GM21529 (cell line): ENCODE results near the gene RDM1.

Experiments
- ATAC-seq: cut with Tn5 transposase; IDR thresholded peaks from one replicate; pipeline ENCODE4 v1.9.1; 2021; ENCODE audit not compliant: unreplicated experiment

The RDM1 gene

DNA sequence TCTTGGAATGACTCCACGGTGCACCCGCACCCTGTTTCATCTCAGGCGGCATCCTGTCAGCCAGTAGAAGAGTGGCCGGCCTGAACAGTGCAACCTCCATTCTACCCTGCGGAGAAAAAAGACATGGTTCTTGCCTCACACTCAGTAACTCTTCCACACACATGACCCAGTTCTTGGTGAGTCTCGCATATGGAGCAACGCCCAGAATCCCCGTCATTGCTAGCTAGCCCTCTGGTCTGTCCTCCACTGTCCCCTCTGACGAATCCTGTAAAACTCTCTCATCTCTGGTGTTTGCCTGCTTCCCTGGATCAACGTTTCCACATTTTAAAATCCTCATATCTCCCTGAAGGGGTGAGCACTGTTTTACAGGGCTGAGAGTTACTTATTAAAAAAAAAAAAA lies 4.2 kb upstream of the RDM1 start:
- ATAC-seq: no peak

DNA sequence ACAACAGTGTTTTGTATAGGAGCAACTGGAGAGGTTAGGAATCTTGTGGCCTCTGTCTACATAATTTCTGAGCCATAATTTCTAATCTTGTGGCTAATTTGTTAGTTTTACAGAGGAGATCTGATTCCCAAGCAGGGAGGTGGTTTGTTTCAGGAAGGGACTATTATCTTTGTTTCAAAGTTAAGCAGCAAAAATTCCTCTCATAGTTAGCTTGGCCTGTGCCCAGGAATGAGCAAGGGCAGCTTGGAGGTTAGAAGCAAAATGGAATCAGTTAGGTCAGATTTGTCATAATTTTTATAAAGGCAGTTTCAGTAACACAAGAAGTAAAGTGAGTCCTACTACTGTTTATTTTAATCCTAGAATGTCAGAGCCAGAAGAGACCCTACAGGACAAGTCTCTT lies 2.0 kb upstream of the RDM1 start:
- ATAC-seq: no peak

DNA sequence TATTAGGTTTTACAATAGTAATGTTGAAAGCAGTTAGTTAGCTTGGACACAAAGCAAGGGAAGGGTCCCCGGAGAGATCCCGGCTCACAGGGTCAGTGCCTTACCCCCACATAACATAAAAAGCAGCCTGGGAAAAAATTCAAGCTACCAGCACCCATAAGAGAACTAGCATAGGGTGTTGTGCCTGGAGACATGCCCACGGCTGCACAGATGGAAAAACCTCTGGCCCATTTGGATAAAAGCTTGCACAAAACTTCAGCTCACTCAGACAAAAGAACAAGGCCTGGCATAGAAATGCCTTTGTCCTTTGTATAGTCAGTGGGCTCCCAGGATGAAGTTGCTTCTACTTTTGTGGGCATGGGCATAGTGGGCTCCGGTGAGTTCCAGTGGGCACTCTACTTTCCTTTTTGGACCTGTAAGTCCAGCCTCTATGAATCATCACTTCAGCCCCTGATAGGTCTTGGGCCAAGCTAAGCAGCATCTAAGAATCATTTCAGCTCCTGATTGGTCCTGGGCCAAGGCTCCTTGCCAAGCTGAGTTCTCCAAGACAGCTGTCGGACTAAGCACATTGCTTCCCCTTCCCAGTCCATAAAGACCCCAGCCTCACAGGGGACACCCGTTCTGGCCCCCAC lies 1.3 kb upstream of the RDM1 start:
- no peak for ATAC-seq

DNA sequence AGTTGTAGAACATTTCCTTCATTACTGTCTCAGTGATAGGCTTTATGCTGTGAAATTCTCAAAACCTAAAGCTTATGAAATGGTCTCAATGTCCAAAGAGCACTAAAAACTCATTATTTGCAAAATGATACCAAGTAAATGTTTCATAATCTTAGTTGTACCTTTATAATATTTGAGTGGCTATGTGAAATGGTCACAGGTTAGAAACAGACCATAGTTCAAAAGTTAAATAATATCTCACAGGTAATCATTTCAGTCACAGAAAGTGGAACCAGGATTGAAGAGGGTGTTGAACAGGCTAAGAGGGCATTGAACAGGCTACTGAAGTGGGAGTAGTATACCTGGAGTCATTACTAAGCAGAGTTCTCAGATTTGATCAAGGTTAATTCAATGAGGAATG lies 2.9 kb downstream of the RDM1 start:
- no peak for ATAC-seq

DNA sequence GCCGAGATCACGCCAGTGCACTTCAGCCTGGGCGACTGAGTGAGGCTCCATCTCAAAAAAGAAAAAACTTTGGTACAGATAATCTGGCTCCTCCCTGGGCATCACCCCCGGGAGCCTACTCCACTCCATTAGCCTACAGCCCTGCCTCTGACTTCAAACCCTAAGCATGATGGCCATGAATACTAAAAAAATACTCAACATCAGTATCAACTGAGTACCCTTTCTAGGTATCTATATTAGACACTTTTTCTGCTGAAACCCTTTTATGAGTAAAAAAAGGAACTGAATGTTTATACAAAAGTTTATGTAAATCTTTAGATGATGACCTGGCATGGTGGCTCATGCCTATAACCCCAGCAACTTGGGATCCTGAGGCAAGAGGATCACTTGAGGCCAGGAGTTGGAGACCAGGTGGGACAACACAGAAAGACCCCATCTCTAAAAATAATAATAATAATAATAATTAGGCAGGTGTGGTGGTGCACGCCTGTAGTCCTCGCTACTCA lies 6.9 kb downstream of the RDM1 start:
- no peak for ATAC-seq

DNA sequence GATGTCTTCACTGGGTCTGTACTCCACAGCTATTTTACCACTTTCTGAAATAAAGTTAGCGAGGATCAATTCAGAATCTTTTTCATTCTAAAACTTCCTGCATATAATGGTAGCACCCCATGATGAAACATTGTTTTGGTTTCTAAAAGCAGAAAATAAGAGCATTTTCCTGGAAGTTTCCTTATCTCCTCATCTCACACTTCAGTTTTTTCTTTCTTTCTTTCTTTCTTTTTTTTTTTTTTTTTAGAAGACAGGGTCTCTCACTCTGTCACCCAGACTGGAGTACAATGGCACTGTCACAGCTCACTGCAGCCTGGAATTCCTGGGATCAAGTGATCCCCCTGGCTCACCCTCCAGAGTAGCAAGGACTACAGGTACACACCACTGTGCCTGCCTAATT lies 10.3 kb downstream of the RDM1 start:
- ATAC-seq: no peak

DNA sequence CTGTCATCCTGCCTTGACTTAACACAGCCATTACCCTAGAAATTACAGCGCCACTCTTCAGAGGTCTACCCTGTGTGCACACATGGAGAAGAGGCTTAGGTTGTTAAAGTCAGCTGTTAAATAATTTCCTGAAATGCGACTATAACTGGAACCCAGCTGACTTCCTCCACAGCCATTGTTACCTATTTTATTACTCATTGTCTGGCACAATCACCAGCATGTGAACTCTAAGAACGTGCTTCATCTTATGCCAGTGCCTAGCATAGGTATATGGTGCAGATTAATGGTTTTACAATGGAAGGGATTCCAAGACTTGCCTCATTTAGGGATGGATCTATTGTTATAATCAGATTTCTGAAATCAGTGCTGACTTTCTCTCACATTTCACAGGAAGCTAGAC lies 11.9 kb downstream of the RDM1 start:
- ATAC-seq: no peak

DNA sequence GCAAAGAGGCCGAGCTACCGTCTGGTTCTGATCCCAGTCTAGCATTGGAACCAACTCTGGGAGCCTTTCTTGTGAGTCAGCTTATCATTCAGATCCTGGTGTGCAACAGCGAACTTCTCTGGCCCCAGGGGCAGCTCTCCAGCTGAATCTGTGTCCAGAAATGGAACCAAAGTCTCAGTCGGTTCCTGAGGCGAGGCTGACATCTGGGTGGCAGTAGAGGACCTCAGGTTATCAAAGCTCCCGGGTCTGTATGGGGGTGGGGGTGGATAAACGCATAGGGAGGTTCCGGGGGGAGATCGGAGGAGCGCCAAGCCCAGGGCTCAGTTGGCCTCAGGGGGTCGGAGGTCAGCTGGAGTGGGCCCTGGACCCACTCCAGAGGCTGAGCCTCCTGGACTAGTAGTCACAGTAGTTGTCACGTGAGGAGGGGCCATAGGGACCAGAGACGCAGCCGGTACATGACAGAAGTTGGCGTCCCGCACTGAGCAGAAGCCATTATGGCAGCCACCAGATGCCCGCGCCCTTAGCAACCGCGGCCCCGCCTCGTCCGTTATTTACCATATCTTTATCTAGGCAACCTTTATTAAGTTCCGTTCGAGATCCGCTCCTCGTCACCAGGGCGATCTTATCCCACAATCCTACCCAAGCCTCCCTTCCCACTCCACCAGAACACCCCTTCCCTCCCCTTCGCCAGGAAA lies 12.9 kb downstream of the RDM1 start:
- no peak for ATAC-seq

DNA sequence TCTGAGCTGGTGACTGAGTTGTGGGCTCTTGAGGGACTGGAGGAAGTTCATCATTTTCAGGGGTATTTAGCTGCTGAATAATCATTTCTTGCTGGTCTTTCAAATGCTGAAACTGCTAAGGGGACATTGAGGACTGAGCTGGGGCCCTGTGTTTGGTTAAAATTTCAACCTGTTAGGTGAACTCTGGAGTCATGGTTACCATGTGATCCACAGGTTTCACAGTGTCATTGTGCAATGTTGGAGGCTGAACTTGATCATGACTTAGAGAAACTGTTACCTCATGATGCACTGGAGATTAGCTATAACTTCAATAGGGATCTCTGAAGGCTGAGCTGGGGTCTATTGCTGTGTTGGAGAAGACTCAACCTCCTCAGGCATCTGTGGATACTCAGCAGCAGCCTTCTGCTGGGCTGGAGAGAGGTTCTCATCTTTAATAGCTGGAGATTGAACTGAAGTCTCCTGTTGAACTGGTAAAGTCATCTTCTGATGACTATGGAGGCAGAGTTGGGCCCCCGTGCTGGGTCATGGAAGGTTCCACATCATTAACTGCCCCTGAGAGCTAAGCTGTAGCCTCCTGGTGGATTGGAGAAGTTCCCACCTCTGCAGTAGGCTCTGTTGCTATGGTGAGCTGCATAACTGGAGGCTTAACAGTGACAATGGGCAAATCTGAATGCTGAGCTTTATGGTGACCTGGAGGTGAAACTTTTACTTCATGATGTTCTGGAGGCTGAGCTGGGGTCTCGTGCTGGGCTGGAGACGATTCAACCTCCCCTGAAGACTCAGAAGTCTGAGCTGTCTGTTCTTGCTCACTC lies 15.2 kb downstream of the RDM1 start:
- no peak for ATAC-seq

DNA sequence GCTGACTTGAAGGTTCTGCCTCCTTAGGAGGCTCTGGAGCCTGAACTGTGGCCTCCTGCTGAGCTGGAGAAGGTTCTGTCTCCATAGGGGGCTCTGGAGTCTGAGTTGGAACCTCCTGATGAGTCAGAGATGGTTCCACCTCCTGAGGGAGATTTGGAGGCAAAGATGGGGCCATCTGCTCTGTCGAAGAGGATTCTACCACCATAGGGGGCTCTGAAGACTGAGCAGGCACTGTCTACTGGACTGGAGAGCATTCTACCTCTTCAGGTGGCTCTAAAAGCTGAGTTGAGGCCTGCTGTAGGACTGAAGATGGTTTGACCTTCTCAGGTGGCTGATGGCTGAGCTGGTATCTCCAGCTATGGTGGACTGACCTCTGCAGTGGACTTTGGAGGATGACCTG lies 16.2 kb downstream of the RDM1 start:
- ATAC-seq: no peak

DNA sequence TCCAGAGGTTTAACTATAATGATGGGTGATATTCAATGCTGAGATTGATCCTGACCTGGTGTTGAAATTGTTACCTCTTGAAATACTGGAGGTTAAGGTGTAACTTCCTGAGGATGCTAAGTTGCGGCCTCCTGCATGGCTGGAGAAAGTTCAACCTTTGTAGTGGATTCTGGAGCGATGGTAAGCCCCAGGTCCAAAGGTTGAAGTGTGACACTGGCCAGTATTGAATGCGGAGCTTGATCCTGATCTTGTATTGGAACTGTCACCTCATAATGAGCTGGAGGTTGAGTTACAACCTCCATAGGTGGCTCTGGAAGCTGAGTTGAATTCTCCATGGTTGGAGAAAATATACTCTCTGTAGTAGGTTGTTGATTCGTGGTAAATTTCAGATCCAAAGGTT lies 17.0 kb downstream of the RDM1 start:
- ATAC-seq: no peak

DNA sequence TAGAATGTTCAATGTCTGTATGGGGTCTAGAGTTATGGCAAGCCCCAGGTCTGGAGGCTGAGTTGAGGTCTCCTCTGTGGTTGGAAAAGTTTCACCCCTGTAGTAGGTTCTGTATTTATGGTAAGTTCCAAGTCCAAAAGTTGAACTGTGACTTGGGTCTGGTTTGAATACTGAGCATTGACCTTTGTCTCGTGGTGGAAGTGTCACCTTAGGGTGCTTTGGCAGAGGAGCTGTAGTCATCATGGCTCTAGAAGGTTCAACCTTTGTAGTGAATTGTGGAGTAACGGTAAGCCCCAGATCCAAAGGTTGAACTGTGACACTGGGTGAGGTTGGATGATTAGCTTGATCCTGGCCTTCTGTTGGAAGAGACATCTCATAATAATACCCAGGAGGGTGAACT lies 17.6 kb downstream of the RDM1 start:
- ATAC-seq: no peak

DNA sequence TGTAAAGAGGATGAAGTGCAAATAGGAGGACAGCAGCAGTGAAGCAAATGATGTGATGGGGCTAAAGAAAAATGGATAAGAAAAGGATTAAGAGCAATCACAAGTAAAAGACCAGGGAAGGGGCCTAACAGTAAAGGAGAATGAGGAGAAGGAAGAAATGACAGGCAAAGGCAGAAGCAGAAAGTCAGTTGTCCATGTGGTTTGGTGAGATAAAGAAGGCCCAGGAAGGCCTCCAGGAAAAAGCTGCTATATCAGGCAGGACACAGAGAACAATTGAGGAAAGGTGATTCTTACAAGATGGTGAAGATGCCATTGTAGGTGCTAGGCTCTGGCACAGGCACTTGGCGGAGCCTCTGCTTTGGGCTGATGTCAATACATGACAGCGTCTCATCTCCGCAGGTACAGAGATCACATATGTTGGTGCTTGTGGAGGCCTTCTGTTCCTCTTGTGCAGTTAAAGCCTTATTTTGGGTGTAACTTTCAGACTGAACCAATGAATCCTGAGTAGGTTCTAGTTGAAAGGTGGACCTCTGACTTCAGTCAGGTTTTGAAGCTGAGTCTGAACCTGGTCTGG lies 18.1 kb downstream of the RDM1 start:
- ATAC-seq: no peak

DNA sequence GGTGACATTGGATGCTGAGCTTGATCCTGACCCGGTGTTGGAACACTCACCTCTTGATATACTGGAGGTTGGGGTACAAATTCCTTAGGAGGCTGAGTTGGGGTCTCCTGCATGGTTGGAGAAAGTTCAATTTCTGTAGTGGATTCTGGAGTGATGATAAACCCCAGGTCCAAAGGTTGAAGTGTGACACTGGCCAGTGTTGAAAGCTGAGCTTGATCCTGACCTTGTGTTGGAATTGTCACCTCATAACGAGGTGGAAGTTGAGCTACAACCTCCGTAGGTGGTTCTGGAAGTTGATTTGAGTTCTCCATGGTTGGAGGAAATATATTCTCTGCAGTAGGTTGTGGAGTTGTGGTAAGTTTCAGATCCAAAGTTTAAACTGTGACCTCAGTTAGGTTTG lies 21.2 kb downstream of the RDM1 start:
- ATAC-seq: no peak

DNA sequence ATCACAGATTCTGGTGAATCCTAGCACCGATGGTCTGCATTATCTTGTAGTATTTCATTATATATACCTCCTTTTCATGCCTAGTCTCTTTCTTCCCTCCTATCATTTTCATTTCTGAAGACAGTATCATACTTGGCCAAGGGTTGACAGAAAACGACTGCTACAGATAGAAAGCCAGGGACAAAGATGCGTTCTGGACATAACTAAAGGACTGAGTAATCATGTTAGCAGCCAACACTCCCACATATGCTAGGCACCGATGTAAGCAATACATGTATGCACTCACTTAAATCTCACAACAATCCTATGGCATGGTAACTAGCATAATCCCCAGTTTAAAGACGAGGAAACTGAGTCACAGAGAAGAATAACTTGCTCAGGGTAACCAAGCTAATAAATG lies 22.9 kb downstream of the RDM1 start:
- no peak for ATAC-seq

DNA sequence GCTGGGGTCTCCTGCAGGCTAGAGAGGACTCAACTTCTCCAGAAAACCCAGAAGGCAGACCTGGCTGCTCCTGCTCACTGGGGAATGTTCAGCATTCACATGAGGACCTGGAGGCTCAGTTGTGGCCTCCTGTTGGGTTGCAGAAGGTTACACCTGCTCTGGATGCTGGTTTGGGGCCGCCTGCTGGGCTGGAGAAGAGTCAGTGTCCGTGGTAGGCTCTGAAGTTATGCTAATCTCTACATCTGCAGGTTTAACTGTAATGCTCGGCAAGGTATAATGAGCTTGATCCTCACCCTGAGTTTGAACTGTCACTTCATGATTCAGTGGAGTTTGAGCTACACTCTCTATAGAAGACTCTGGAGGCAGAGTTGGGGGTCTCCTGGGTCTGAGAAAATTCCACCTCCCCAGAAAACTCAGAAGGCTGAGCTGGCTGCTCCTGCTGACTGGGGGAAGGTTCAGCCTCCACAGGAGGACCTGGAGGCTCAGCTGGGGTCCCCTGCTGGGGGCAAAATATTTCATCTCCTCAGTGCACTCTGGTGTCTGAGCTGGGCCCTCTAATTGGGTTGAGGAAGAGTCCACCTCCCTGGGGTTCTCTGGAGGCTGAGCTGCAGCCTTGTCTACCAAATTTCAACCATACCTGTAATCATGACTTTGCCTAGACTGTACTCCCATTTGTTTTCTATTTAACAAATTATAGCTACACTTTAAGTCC lies 23.5 kb downstream of the RDM1 start:
- ATAC-seq: no peak

DNA sequence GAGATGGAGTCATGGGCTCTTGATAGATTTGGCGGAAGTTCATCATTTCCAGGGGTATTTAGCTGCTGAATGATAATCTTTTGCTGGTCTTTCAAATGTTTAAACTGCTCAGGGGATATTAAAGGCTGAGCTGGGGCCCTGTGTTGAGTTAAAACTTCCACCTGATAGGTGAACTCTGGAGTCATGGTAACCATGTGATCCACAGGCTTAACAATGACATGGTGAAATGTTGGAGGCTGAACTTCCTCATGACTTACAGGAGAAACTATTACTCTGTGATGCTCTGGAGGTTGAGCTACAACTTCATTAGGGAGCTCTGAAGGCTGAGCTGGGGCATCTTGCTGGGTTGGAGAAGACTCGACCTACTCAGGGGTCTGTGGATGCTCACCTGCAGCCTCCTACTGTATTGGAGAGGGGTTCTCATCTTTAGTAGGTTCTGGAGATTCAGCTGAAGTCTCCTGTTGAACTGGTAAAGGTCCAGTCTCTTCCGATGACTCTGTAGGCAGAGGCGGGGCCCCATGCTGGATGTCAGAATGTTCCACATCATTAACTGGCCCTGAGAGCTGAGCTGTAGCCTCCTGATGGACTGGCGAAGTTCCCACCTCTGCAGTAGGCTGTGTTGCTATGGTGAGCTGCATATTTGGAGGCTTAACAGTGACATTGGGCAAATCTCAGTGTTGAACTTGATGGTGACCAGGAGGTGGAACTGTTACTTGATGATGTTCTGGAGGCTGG lies 24.2 kb downstream of the RDM1 start:
- ATAC-seq: no peak

DNA sequence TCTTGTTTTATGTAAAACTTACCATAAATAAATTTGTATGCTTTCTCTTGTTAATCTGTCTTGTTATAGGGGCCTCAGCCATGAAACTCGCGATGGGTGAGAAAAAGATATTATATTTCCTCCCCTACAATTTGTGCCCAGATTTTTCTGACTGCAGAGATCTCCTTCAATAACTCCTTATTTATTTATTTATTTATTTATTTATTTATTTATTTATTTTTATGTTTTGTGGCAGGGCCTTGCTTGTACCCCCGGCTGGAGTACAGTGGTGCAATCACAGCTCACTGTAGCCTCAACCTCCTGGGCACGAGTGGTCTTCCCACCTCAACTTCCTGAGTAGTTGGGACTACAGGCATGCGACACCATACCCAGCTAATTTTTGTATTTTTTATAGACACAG lies 27.1 kb downstream of the RDM1 start:
- ATAC-seq: no peak

DNA sequence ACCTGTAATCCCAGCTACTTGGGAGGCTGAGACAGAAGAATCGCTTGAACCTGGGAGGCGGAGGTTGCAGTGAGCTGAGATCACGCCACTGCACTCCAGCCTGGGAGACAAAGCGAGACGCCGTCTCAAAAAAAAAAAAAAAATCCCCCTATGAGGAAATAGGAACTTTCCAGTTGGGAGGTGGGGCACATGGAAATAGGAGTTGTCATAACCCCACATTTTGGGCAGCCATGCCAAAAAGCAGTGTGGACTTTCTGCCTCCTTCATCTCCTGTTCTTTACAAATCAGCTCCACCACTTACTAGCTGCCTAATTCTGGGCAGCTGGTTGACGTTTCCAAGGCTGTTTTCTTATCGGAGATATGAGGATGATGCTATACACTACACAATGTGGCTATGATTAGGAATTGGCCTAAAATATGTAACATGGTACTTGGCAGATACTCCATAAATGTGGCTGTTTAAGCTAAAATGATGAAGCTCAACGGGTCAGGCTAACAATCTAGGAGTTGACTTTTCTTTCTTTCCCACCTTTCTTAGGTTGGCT lies 28.9 kb downstream of the RDM1 start:
- no peak for ATAC-seq
